Nephron progenitor cell (in vitro differentiated cells): Measurements from ENCODE around the gene ANKRD44.

Experiments
- DNase-seq: peaks from one replicate; pipeline ENCODE4 v3.0.0; 2021
- H3K27ac Mint-ChIP-seq: 2 replicates; pipeline ENCODE4 v1.8.0; 2021; ENCODE audit warnings: mild to moderate bottlenecking, moderate library complexity, mixed read lengths
- H3K27me3 Mint-ChIP-seq: 2 replicates; pipeline ENCODE4 v1.8.0; 2021; ENCODE audit warnings: mild to moderate bottlenecking, low read depth, mixed read lengths; ENCODE audit not compliant: poor library complexity
- H3K36me3 Mint-ChIP-seq: 2 replicates; pipeline ENCODE4 v1.8.0; 2021; ENCODE audit warnings: low read depth, mixed read lengths
- H3K4me1 Mint-ChIP-seq: 2 replicates; pipeline ENCODE4 v1.8.0; 2021; ENCODE audit warnings: mixed read lengths
- H3K4me3 Mint-ChIP-seq: 2 replicates; pipeline ENCODE4 v1.8.0; 2021; ENCODE audit warnings: mild to moderate bottlenecking, moderate library complexity, mixed read lengths
- H3K9me3 Mint-ChIP-seq: 2 replicates; pipeline ENCODE4 v1.8.0; 2021; ENCODE audit warnings: mild to moderate bottlenecking, moderate library complexity, mixed read lengths
- CTCF ChIP-seq: fragments of 200-600 bp; sonication (generic); IDR thresholded peaks from 2 replicates; pipeline ENCODE4 v1.5.0; 2021; ENCODE audit warnings: antibody characterized with exemption

The ANKRD44 gene

GRCh38 chr2:197300139-197300538, 10.4 kb downstream of the ANKRD44 start:
- H3K36me3 Mint-ChIP-seq = no peaks in the 10 kb centered on the region
- TF ChIP-seq CTCF = no peak
- no peak overlapping the region for H3K4me3 Mint-ChIP-seq
- DNase-seq = no peak
- no peaks in the 10 kb centered on the region for H3K27me3 Mint-ChIP-seq
- H3K9me3 Mint-ChIP-seq = no peaks in the 10 kb centered on the region
- no peaks in the 10 kb centered on the region for H3K4me1 Mint-ChIP-seq
- H3K27ac Mint-ChIP-seq = no peak overlapping the region

GRCh38 chr2:197298609-197299008, 12.0 kb downstream of the ANKRD44 start:
- DNase-seq = no peak
- Mint-ChIP-seq H3K27ac (no peak overlapping the region), H3K27me3 (no peaks in the 10 kb centered on the region), H3K4me1 (no peaks in the 10 kb centered on the region), H3K36me3 (no peaks in the 10 kb centered on the region), H3K9me3 (no peaks in the 10 kb centered on the region), H3K4me3 (no peak overlapping the region)
- no peak for TF ChIP-seq CTCF

- Mint-ChIP-seq H3K36me3 (no peaks in the 10 kb centered on the region), H3K9me3 (no peaks in the 10 kb centered on the region), H3K4me3 (no peak overlapping the region)
Observed at GRCh38 chr2:197297772-197298318, 12.7 kb downstream of the ANKRD44 start.

GRCh38 chr2:197297266-197297665, 13.3 kb downstream of the ANKRD44 start:
- DNase-seq = no peak
- no peak for TF ChIP-seq CTCF

More at GRCh38 chr2:197297772-197298318, 12.7 kb downstream of the ANKRD44 start:
- no peak for DNase-seq
- H3K27me3 Mint-ChIP-seq = no peaks in the 10 kb centered on the region
- TF ChIP-seq CTCF = no peak
- H3K4me1 Mint-ChIP-seq = no peaks in the 10 kb centered on the region
- no peak overlapping the region for H3K27ac Mint-ChIP-seq

GRCh38 chr2:197296835-197297234, 13.7 kb downstream of the ANKRD44 start:
- H3K27ac Mint-ChIP-seq = no peak overlapping the region

More at GRCh38 chr2:197297266-197297665, 13.3 kb downstream of the ANKRD44 start:
- Mint-ChIP-seq H3K36me3 (no peaks in the 10 kb centered on the region), H3K4me3 (no peak overlapping the region), H3K27me3 (no peaks in the 10 kb centered on the region), H3K27ac (no peak overlapping the region), H3K9me3 (no peaks in the 10 kb centered on the region), H3K4me1 (no peaks in the 10 kb centered on the region)

More at GRCh38 chr2:197296835-197297234, 13.7 kb downstream of the ANKRD44 start:
- DNase-seq = no peak
- Mint-ChIP-seq H3K36me3 (no peaks in the 10 kb centered on the region), H3K4me3 (no peak overlapping the region), H3K4me1 (no peaks in the 10 kb centered on the region), H3K9me3 (peaks cover 1% of the 10 kb centered on the region), H3K27me3 (no peaks in the 10 kb centered on the region)
- no peak for TF ChIP-seq CTCF
